GM12878 (cell line): ENCODE data around the gene HNMT.

Experiments
- CTCF ChIP-seq, 3 experiments: IDR thresholded peaks in 2 of 3; conservative IDR thresholded peaks in 1 of 3; 2 replicates each; pipeline ENCODE4 v1.5.1; 2011; ENCODE audit warnings: low read depth in 3 of 3, low read length in 3 of 3, mild to moderate bottlenecking in 3 of 3, control low read depth in 2 of 3, moderate library complexity in 2 of 3, inconsistent platforms in 1 of 3, mixed read lengths in 1 of 3; ENCODE audit not compliant: control insufficient read depth in 2 of 3, insufficient read depth in 1 of 3; ENCODE audit errors: extremely low read depth in 1 of 3
- EGR1 ChIP-seq, 2 experiments: IDR thresholded peaks; 1 replicate in 1 of 2; 2 replicates in 1 of 2; pipeline ENCODE4 v1.6.1; 2011 to 2012; ENCODE audit warnings: low read depth in 2 of 2, low read length in 2 of 2, borderline replicate concordance in 1 of 2, mild to moderate bottlenecking in 1 of 2, moderate library complexity in 1 of 2
- HCFC1 ChIP-seq: fragments of 150-350 bp; IDR thresholded peaks from 2 replicates; pipeline ENCODE4 v1.6.1; 2014; ENCODE audit warnings: low read length
- NFYB ChIP-seq: IDR thresholded peaks from 2 replicates; pipeline ENCODE4 v1.6.1; 2011; ENCODE audit warnings: low read depth, mild to moderate bottlenecking, low read length, improper control_type of control experiment, moderate library complexity; ENCODE audit not compliant: insufficient read depth
- SMAD5 ChIP-seq: IDR thresholded peaks from 2 replicates; pipeline ENCODE4 v1.6.1; 2016; ENCODE audit warnings: antibody characterized with exemption, low read depth
- YY1 ChIP-seq: IDR thresholded peaks from 2 replicates; pipeline ENCODE4 v1.6.1; 2011; ENCODE audit warnings: low read depth, mild to moderate bottlenecking, low read length

- TF ChIP-seq CTCF (IDR thresholded peaks at IDR 0.05 in 2 of 3, conservative IDR thresholded peaks at IDR 0.05 in 1 of 3; ENCODE audit: control insufficient read depth in 2 of 3, extremely low read depth in 1 of 3, insufficient read depth in 1 of 3, low read depth in 3 of 3, low read length in 3 of 3) (no peak), NFYB (no peak), HCFC1 (no peak), SMAD5 (no peak), EGR1 (IDR thresholded peaks at IDR 0.05; ENCODE audit: borderline replicate concordance in 1 of 2, low read depth in 2 of 2, low read length in 2 of 2) (no peak), YY1 (no peak)
Measured at GRCh38 chr2:137999273-137999672, 35.0 kb downstream of the HNMT start.
